Non-pigmented ciliary epithelial cell (primary cell): ENCODE data around the gene PRRC2A.

Experiments used
- DNase-seq: peaks from one replicate; pipeline ENCODE4 v3.0.0-alpha.2; 2010; ENCODE audit warnings: low read depth

The PRRC2A gene

GRCh38 chr6:31652925-31653724 is 32.6 kb downstream of the PRRC2A start:
- DNase-seq = no peak

- no peak for DNase-seq
These were observed 34.2 kb downstream of the PRRC2A start for GRCh38 chr6:31654574-31655348.

- DNase-seq = no peak
These were observed 35.1 kb downstream of the PRRC2A start, which contains the start of gene APOM for GRCh38 chr6:31655349-31656237. Gene APOM, plus strand, starts transcription at chr6:31655894. Its CDS starts 73 bp downstream, at chr6:31655967.

- no peak for DNase-seq
These were observed 37.1 kb downstream of the PRRC2A start for GRCh38 chr6:31657406-31658157.

- DNase-seq = no peak
These were observed 37.7 kb downstream of the PRRC2A start for GRCh38 chr6:31658158-31658688.

- no peak for DNase-seq
These were observed 38.6 kb downstream of the PRRC2A start for GRCh38 chr6:31658983-31659648.

GRCh38 chr6:31659649-31660380 is 39.3 kb downstream of the PRRC2A start:
- no peak for DNase-seq

GRCh38 chr6:31660381-31661261 is 40.1 kb downstream of the PRRC2A start, which contains the start of gene C6orf47:
Gene C6orf47, minus strand, starts transcription at chr6:31660778. Its CDS starts 831 bp downstream, at chr6:31659947.
- no peak for DNase-seq

- no peak for DNase-seq
These were observed 41.0 kb downstream of the PRRC2A start for GRCh38 chr6:31661262-31662123.

- no peak for DNase-seq
These were observed 41.7 kb downstream of the PRRC2A start for GRCh38 chr6:31662124-31662723.

GRCh38 chr6:31663126-31663960 is 42.8 kb downstream of the PRRC2A start:
- DNase-seq = no peak

GRCh38 chr6:31663961-31664789 is 43.7 kb downstream of the PRRC2A start:
- DNase-seq = peak; percentile 53

GRCh38 chr6:31664790-31665500 is 44.4 kb downstream of the PRRC2A start, which contains the start of gene GPANK1:
Gene GPANK1, minus strand, starts transcription at chr6:31664997. Its CDS starts 519 bp downstream, at chr6:31664478.
- DNase-seq = peak; percentile 79

GRCh38 chr6:31665501-31666336 is 45.2 kb downstream of the PRRC2A start, which contains the start of gene CSNK2B:
Gene CSNK2B, plus strand, starts transcription at chr6:31666080. Its CDS starts 752 bp downstream, at chr6:31666832.
- DNase-seq = peak; percentile 82
